HepG2 (cell line): ENCODE results near the gene ADIPOR2. TPM values are rescaled to one million over a fixed set of nuclear protein-coding genes. Genes with fewer than 3 reads are reported as not detected.

ENCODE experiments used
- ELF3 ChIP-seq: IDR thresholded peaks from 2 replicates; pipeline ENCODE4 v1.6.1; 2016; ENCODE audit warnings: missing genetic modification reagents, missing compliant biosample characterization
- GATAD2A ChIP-seq: IDR thresholded peaks from 2 replicates; pipeline ENCODE4 v1.6.1; 2016
- HMGXB4 ChIP-seq, 2 experiments: sonication (generic) in 1 of 2; formaldehyde crosslinking in 1 of 2; IDR thresholded peaks; 2 replicates each; pipeline versions ENCODE4 v1.4.0 to v1.6.1; 2018 to 2020; ENCODE audit warnings: missing genetic modification reagents in 2 of 2, borderline replicate concordance in 1 of 2, low read depth in 1 of 2, mild to moderate bottlenecking in 1 of 2, missing biosample characterization in 1 of 2
- HNF4G ChIP-seq, 2 experiments: sonication (generic) in 1 of 2; formaldehyde crosslinking in 1 of 2; IDR thresholded peaks; 2 replicates each; pipeline versions ENCODE4 v1.4.0 to v1.6.1; 2011 to 2020; ENCODE audit warnings: borderline replicate concordance in 2 of 2, low read depth in 2 of 2, mild to moderate bottlenecking in 2 of 2, low read length in 1 of 2, missing genetic modification reagents in 1 of 2, moderate library complexity in 1 of 2
- KDM1A ChIP-seq: IDR thresholded peaks from 2 replicates; pipeline ENCODE4 v1.6.1; 2016; ENCODE audit warnings: missing compliant biosample characterization
- KLF15 ChIP-seq: sonication (generic); formaldehyde crosslinking; IDR thresholded peaks from 2 replicates; pipeline ENCODE4 v1.8.1; 2023; ENCODE audit warnings: borderline replicate concordance, mild to moderate bottlenecking, inconsistent platforms, missing genetic modification reagents, mixed read lengths
- KLF6 ChIP-seq: IDR thresholded peaks from 2 replicates; pipeline ENCODE4 v1.8.0; 2016; ENCODE audit warnings: missing biosample characterization, missing genetic modification reagents
- MIER2 ChIP-seq: IDR thresholded peaks from 2 replicates; pipeline ENCODE4 v1.6.1; 2016; ENCODE audit warnings: missing biosample characterization, missing genetic modification reagents
- MLX ChIP-seq: IDR thresholded peaks from 2 replicates; pipeline ENCODE4 v1.6.1; 2016
- PBX2 ChIP-seq: IDR thresholded peaks from 2 replicates; pipeline ENCODE4 v1.6.1; 2016; ENCODE audit warnings: control low read depth
- POGK ChIP-seq: sonication (generic); formaldehyde crosslinking; conservative IDR thresholded peaks from 2 replicates; pipeline ENCODE4 v1.8.0; 2022; ENCODE audit warnings: mild to moderate bottlenecking, moderate library complexity, missing genetic modification reagents
- POGZ ChIP-seq: sonication (generic); formaldehyde crosslinking; IDR thresholded peaks from 2 replicates; pipeline ENCODE4 v1.4.0; 2020; ENCODE audit warnings: mild to moderate bottlenecking, missing genetic modification reagents
- POLR2AphosphoS2 ChIP-seq: IDR thresholded peaks from 2 replicates; pipeline ENCODE4 v1.6.1; 2011; ENCODE audit warnings: low read depth, low read length, improper control_type of control experiment
- RCOR2 ChIP-seq: IDR thresholded peaks from 2 replicates; pipeline ENCODE4 v1.6.1; 2016; ENCODE audit warnings: missing biosample characterization, missing genetic modification reagents
- SAP130 ChIP-seq: IDR thresholded peaks from 2 replicates; pipeline ENCODE4 v1.6.1; 2016; ENCODE audit warnings: low read depth
- SNAI1 ChIP-seq: sonication (generic); formaldehyde crosslinking; IDR thresholded peaks from 2 replicates; pipeline ENCODE4 v1.5.0; 2020; ENCODE audit warnings: mild to moderate bottlenecking, missing genetic modification reagents, borderline replicate concordance
- U2AF2 ChIP-seq: fragments of 200-400 bp; formaldehyde crosslinking; IDR thresholded peaks from 2 replicates; pipeline ENCODE4 v1.6.1; 2017; ENCODE audit warnings: low read depth, mild to moderate bottlenecking, low read length
- ZBTB7A ChIP-seq: sonication (generic); formaldehyde crosslinking; IDR thresholded peaks from 2 replicates; pipeline ENCODE4 v1.8.0; 2022; ENCODE audit warnings: mild to moderate bottlenecking, missing genetic modification reagents
- ZBTB7B ChIP-seq: sonication (generic); formaldehyde crosslinking; IDR thresholded peaks from 2 replicates; pipeline ENCODE4 v1.4.0; 2020; ENCODE audit warnings: missing genetic modification reagents
- ZNF10 ChIP-seq: sonication (generic); formaldehyde crosslinking; IDR thresholded peaks from 2 replicates; pipeline ENCODE4 v1.4.0; 2020; ENCODE audit warnings: mild to moderate bottlenecking, low read depth, missing genetic modification reagents, borderline replicate concordance
- ZNF124 ChIP-seq: sonication (generic); formaldehyde crosslinking; IDR thresholded peaks from 2 replicates; pipeline ENCODE4 v1.4.0; 2020; ENCODE audit warnings: missing genetic modification reagents
- ZNF20 ChIP-seq: sonication (generic); formaldehyde crosslinking; IDR thresholded peaks from 2 replicates; pipeline ENCODE4 v1.4.0; 2020; ENCODE audit warnings: mild to moderate bottlenecking, moderate library complexity, missing genetic modification reagents
- ZNF264 ChIP-seq: sonication (generic); formaldehyde crosslinking; IDR thresholded peaks from 2 replicates; pipeline ENCODE4 v1.4.0; 2020; ENCODE audit warnings: missing genetic modification reagents
- polyA plus RNA-seq, 8 experiments: library from polyadenylated mRNA; depleted of rRNA in 3 of 8; stranded (reverse) in 7 of 8; unstranded in 1 of 8; fragments of >200 nt; fragmentation: Illumina TruSeq in 4 of 8; extraction: Trizol in 4 of 8; gene quantifications; 2 replicates each; pipeline versions ENCODE4 v1.2.1 to v1.2.3, GENCODE V29; 2011 to 2016; ENCODE audit warnings: low read depth in 4 of 8, missing spikeins in 1 of 8, mixed read lengths in 1 of 8; ENCODE audit not compliant: insufficient read depth in 1 of 8
- total RNA-seq, 5 experiments: library from RNA; depleted of rRNA; stranded (reverse); fragments of >200 nt; fragmentation: Illumina TruSeq; extraction: Trizol; gene quantifications; 2 replicates each; pipeline ENCODE4 v1.2.3, GENCODE V29; 2016; ENCODE audit warnings: low read depth in 1 of 5

The ADIPOR2 gene
- total and polyA plus RNA-seq, 2 of the 13 experiments (the other 11 are each of a cell fraction or from before 2014, with no cell fraction given), result 35.2 to 52.2 TPM

GRCh38 chr12:1760566-1761382 is 69.9 kb downstream of the ADIPOR2 start (continued):
- TF ChIP-seq ZNF264 (CRISPR knock-in tag) (no peak), KLF15 (CRISPR knock-in tag) (no peak), POGK (no peak), KLF6 (CRISPR knock-in tag) (no peak; the same call in 1 of the 2 replicates), ZNF10 (CRISPR knock-in tag) (no peak), HNF4G (IDR thresholded peaks at IDR 0.05; ENCODE audit: borderline replicate concordance, low read depth, low read length) (peak; percentile 60; the same call in 1 of the 2 replicates), HNF4G (CRISPR knock-in tag; IDR thresholded peaks at IDR 0.05; ENCODE audit: borderline replicate concordance, low read depth) (no peak; the same call in 1 of the 2 replicates), KDM1A (CRISPR knock-in tag) (peak; percentile 59; the same call in 1 of the 2 replicates), POLR2AphosphoS2 (no peak), ELF3 (peak; percentile 80), PBX2 (CRISPR knock-in tag) (no peak), GATAD2A (CRISPR knock-in tag) (peak; percentile 96), HMGXB4 (CRISPR knock-in tag; IDR thresholded peaks at IDR 0.05; ENCODE audit: borderline replicate concordance in 1 of 2, low read depth in 1 of 2) (no peak; a peak in 1 of 4 replicates), MLX (CRISPR knock-in tag) (peak; percentile 91), RCOR2 (CRISPR knock-in tag) (peak; percentile 65; the same call in 1 of the 2 replicates), ZNF20 (no peak), POGZ (peak; percentile 90), SAP130 (CRISPR knock-in tag) (peak; percentile 87), ZNF124 (CRISPR knock-in tag) (no peak), ZBTB7B (no peak), ZBTB7A (CRISPR knock-in tag) (no peak), SNAI1 (CRISPR knock-in tag) (no peak), MIER2 (CRISPR knock-in tag) (peak; percentile 41; the same call in 1 of the 2 replicates), U2AF2 (no peak)
